GM23338 (cell line): ENCODE data around the gene EPO. TPM values are rescaled to one million over a fixed set of nuclear protein-coding genes. Genes with fewer than 3 reads are reported as not detected.

Experiments
- ATAC-seq: fragments of 200-7000 bp; cut with Tn5 transposase; 3 replicates; pipeline ENCODE4 v1.9.1; 2020
- DNase-seq: peaks from one replicate; pipeline ENCODE4 v3.0.0-alpha.2; 2015; ENCODE audit warnings: low spot score
- H2AFZ ChIP-seq: fragments of 200-600 bp; sonication (generic); 2 replicates; pipeline ENCODE4 v1.8.0; 2016; ENCODE audit warnings: antibody characterized with exemption, mild to moderate bottlenecking, moderate library complexity
- H3F3A ChIP-seq: fragments of 200-600 bp; sonication (generic); replicated peaks from 2 replicates; pipeline ENCODE4 v1.8.0; 2017; ENCODE audit warnings: antibody characterized with exemption, mixed run types, low read depth
- H3K27ac ChIP-seq: fragments of 200-600 bp; sonication (generic); 2 replicates; pipeline ENCODE4 v1.6.1; 2016; ENCODE audit warnings: low read depth
- H3K27me3 ChIP-seq: fragments of 200-600 bp; sonication (generic); 2 replicates; pipeline ENCODE4 v1.8.0; 2016; ENCODE audit warnings: mild to moderate bottlenecking, mixed run types, moderate library complexity; ENCODE audit not compliant: insufficient read depth
- H3K36me3 ChIP-seq: fragments of 200-600 bp; sonication (generic); 2 replicates; pipeline ENCODE4 v1.8.0; 2016; ENCODE audit warnings: mild to moderate bottlenecking; ENCODE audit not compliant: insufficient read depth
- H3K4me1 ChIP-seq: fragments of 200-600 bp; sonication (generic); 2 replicates; pipeline ENCODE4 v1.8.0; 2016; ENCODE audit warnings: mild to moderate bottlenecking, moderate library complexity; ENCODE audit not compliant: insufficient read depth
- H3K4me2 ChIP-seq: fragments of 200-600 bp; sonication (generic); 2 replicates; pipeline ENCODE4 v1.7.1; 2017; ENCODE audit warnings: mixed run types
- H3K4me3 ChIP-seq: fragments of 200-600 bp; sonication (generic); 2 replicates; pipeline ENCODE4 v1.6.1; 2016; ENCODE audit warnings: mixed run types
- H3K79me2 ChIP-seq: fragments of 200-600 bp; sonication (generic); replicated peaks from 2 replicates; pipeline ENCODE4 v1.8.0; 2017; ENCODE audit warnings: mild to moderate bottlenecking; ENCODE audit not compliant: insufficient read depth
- H3K9me2 ChIP-seq: fragments of 200-600 bp; sonication (generic); 2 replicates; pipeline ENCODE4 v1.8.0; 2017; ENCODE audit not compliant: insufficient read depth
- H4K20me1 ChIP-seq: fragments of 200-600 bp; sonication (generic); replicated peaks from 2 replicates; pipeline ENCODE4 v1.8.0; 2017; ENCODE audit warnings: mild to moderate bottlenecking; ENCODE audit not compliant: insufficient read depth
- H3K27ac Mint-ChIP-seq: 2 replicates; pipeline ENCODE4 v1.8.0; 2020; ENCODE audit warnings: inconsistent platforms, mild to moderate bottlenecking, moderate library complexity, mixed read lengths
- H3K27me3 Mint-ChIP-seq: 3 replicates; pipeline ENCODE4 v1.8.0; 2022; ENCODE audit warnings: low read depth, mild to moderate bottlenecking, moderate library complexity, mixed read lengths, inconsistent platforms; ENCODE audit not compliant: insufficient read depth, poor library complexity
- H3K36me3 Mint-ChIP-seq: 3 replicates; pipeline ENCODE4 v1.8.0; 2021; ENCODE audit warnings: low read depth, mild to moderate bottlenecking, inconsistent platforms, moderate library complexity, mixed read lengths
- H3K4me1 Mint-ChIP-seq: 3 replicates; pipeline ENCODE4 v1.8.0; 2020; ENCODE audit warnings: mild to moderate bottlenecking, inconsistent platforms, mixed read lengths
- H3K4me3 Mint-ChIP-seq: 3 replicates; pipeline ENCODE4 v1.8.0; 2021; ENCODE audit warnings: moderate library complexity, mild to moderate bottlenecking, inconsistent platforms, mixed read lengths
- H3K9me3 Mint-ChIP-seq: 3 replicates; pipeline ENCODE4 v1.8.0; 2020; ENCODE audit warnings: moderate library complexity, mild to moderate bottlenecking, inconsistent platforms, mixed read lengths
- CREB1 ChIP-seq: fragments of 250-450 bp; sonication (Bioruptor Pico); IDR thresholded peaks from 2 replicates; pipeline ENCODE4 v1.5.0; 2020; ENCODE audit warnings: low read depth, mild to moderate bottlenecking, moderate library complexity
- EZH2 ChIP-seq: fragments of 200-600 bp; sonication (generic); IDR thresholded peaks from one replicate; pipeline ENCODE4 v1.8.0; 2017; ENCODE audit warnings: antibody characterized with exemption, mild to moderate bottlenecking, low read depth; ENCODE audit not compliant: unreplicated experiment
- EZH2phosphoT487 ChIP-seq: fragments of 200-600 bp; sonication (generic); IDR thresholded peaks from one replicate; pipeline ENCODE4 v1.8.1; 2018; ENCODE audit warnings: antibody characterized with exemption; ENCODE audit not compliant: unreplicated experiment
- JUNB ChIP-seq: IDR thresholded peaks from one replicate; pipeline ENCODE4 v1.6.1; 2016; ENCODE audit warnings: antibody characterized with exemption; ENCODE audit not compliant: unreplicated experiment
- NANOG ChIP-seq: IDR thresholded peaks from 2 replicates; pipeline ENCODE4 v1.6.1; 2016; ENCODE audit warnings: antibody characterized with exemption, borderline replicate concordance
- POLR2AphosphoS5 ChIP-seq: IDR thresholded peaks from 2 replicates; pipeline ENCODE4 v1.6.1; 2016; ENCODE audit warnings: antibody characterized with exemption, low read depth
- STAT1 ChIP-seq: IDR thresholded peaks from one replicate; pipeline ENCODE4 v1.6.1; 2016; ENCODE audit warnings: antibody characterized with exemption; ENCODE audit not compliant: unreplicated experiment
- ZNF114 ChIP-seq: fragments of 250-450 bp; sonication (Bioruptor Pico); IDR thresholded peaks from 2 replicates; pipeline ENCODE4 v1.5.0; 2020; ENCODE audit warnings: mild to moderate bottlenecking, moderate library complexity
- ZNF331 ChIP-seq: fragments of 250-450 bp; sonication (Bioruptor Pico); IDR thresholded peaks from 2 replicates; pipeline ENCODE4 v1.5.0; 2020; ENCODE audit warnings: low read depth, mild to moderate bottlenecking, moderate library complexity
- polyA plus RNA-seq: library from polyadenylated mRNA; unstranded; fragments of >200 nt; fragmentation: Nextera tagmentation; extraction: Ambion mirVana; gene quantifications from 2 replicates; pipeline ENCODE4 v1.2.1, GENCODE V29; 2016
- total RNA-seq: library from RNA; depleted of rRNA; stranded (reverse); fragments of >200 nt; shearing (Covaris generic); gene quantifications from 2 replicates; pipeline ENCODE4 v1.2.3, GENCODE V29; 2014
- TF ChIP-seq, protein P1 (sequence below): IDR thresholded peaks from 2 replicates; pipeline ENCODE4 v1.6.1; 2016; ENCODE audit warnings: antibody characterized with exemption
- TF ChIP-seq, protein P2 (sequence below), 2 experiments: fragments of 200-600 bp in 1 of 2; sonication (generic) in 1 of 2; conservative IDR thresholded peaks; 2 replicates each; pipeline versions ENCODE4 v1.5.1 to v1.6.1; 2016 to 2017; ENCODE audit warnings: antibody characterized with exemption in 2 of 2, low read depth in 2 of 2, mild to moderate bottlenecking in 2 of 2, moderate library complexity in 1 of 2
- TF ChIP-seq, protein P3 (sequence below): IDR thresholded peaks from one replicate; pipeline ENCODE4 v1.6.1; 2018; ENCODE audit warnings: antibody characterized with exemption; ENCODE audit not compliant: unreplicated experiment

The EPO gene
- total and polyA plus RNA-seq, 2 experiments from 2014 or later = 1.0 TPM; not detected in 1

DNA sequence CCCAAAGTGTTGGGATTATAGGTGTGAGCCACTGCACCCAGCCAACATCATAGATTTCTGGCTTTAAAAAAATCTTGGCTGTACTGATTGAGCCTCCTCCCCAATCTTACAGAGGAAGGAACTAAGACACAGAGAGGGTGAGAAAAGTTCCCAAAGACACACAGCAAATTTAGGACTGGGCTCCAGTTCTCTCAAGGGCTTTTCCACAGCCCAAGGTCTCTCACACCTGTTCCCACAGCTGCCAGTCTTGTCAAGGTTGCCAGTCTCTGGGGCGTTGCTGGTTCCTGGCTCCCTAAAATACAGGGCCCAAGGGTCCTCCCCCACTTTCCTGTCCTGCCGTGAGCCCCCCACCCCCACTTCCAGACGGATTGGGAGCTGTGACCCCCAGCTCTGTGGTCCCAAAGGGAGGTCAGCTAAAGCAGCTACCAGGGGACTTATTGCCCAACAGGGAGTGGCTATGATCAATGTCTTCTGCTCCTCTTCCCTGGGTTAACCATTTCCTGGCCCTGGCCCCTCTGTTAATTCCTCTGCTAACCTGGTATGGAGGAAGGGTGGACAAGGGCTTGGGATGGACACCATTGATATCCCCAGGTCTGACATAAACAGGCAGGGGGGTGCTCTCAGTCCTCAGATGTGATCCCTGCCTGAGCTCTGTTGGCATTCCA, 10.0 kb downstream of the EPO start:
- Histone ChIP-seq H3K4me3 (no peak overlapping the region), H3K36me3 (no peaks in the 10 kb centered on the region), H3K27me3 (no peaks in the 10 kb centered on the region), H3K79me2 (no peaks in the 10 kb centered on the region), H3F3A (no peaks in the 10 kb centered on the region), H3K9me2 (no peaks in the 10 kb centered on the region), H3K4me1 (no peaks in the 10 kb centered on the region), H3K4me2 (no peak overlapping the region), H4K20me1 (no peaks in the 10 kb centered on the region), H3K27ac (no peak overlapping the region), H2AFZ (no peak overlapping the region)
- Mint-ChIP-seq H3K4me1 (no peaks in the 10 kb centered on the region), H3K36me3 (no peaks in the 10 kb centered on the region), H3K9me3 (no peaks in the 10 kb centered on the region), H3K27me3 (peaks cover 6% of the 10 kb centered on the region), H3K27ac (no peak overlapping the region), H3K4me3 (no peak overlapping the region)
- ATAC-seq (no peak), DNase-seq (no peak)
- no peak for TF ChIP-seq EZH2phosphoT487
- TF ChIP-seq EZH2 = no peak
- TF ChIP-seq POLR2AphosphoS5 = no peak
- TF ChIP-seq, protein P1, sequence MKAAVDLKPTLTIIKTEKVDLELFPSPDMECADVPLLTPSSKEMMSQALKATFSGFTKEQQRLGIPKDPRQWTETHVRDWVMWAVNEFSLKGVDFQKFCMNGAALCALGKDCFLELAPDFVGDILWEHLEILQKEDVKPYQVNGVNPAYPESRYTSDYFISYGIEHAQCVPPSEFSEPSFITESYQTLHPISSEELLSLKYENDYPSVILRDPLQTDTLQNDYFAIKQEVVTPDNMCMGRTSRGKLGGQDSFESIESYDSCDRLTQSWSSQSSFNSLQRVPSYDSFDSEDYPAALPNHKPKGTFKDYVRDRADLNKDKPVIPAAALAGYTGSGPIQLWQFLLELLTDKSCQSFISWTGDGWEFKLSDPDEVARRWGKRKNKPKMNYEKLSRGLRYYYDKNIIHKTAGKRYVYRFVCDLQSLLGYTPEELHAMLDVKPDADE = no peak
- no peak for TF ChIP-seq JUNB
- TF ChIP-seq, protein P2, sequence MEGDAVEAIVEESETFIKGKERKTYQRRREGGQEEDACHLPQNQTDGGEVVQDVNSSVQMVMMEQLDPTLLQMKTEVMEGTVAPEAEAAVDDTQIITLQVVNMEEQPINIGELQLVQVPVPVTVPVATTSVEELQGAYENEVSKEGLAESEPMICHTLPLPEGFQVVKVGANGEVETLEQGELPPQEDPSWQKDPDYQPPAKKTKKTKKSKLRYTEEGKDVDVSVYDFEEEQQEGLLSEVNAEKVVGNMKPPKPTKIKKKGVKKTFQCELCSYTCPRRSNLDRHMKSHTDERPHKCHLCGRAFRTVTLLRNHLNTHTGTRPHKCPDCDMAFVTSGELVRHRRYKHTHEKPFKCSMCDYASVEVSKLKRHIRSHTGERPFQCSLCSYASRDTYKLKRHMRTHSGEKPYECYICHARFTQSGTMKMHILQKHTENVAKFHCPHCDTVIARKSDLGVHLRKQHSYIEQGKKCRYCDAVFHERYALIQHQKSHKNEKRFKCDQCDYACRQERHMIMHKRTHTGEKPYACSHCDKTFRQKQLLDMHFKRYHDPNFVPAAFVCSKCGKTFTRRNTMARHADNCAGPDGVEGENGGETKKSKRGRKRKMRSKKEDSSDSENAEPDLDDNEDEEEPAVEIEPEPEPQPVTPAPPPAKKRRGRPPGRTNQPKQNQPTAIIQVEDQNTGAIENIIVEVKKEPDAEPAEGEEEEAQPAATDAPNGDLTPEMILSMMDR (conservative IDR thresholded peaks at IDR 0.05; ENCODE audit: low read depth in 2 of 2) = no peak
- no peak for TF ChIP-seq ZNF331 (CRISPR knock-in tag)
- TF ChIP-seq NANOG = no peak

DNA sequence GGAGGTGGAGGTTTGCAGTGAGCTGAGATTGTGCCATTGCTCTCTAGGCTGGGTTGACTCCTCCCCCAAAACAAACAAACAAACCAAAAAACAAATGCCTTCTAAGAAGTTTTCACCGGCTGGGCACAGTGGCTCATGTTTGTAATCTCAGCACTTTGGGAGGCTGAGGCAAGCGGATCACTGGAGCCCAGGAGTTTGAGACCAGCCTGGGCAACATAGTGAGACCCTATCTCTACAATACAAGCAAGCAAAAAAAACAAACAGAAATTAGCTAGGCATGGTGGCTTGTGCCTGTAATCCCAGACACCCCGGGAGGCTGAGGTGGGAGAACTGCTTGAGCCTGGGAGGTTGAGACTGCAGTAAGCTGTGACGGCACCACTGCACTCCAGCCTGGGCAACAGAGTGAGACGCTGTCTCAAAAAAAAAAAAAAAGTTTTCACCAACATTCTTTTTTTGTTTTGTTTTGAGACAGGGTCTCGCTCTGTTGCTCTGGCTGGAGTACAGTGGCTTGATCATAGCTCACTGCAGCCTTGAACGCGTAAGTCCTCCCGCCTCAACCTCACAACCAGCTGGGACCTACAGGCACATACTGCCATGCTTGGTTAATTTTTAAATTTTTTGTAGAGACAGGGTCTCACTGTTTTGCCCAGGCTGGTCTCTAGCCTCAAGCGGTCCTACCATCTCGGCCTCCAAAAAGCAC, 11.8 kb downstream of the EPO start:
- H3F3A ChIP-seq = no peaks in the 10 kb centered on the region
- H3K9me2 ChIP-seq = no peaks in the 10 kb centered on the region
- H3K36me3 ChIP-seq = no peaks in the 10 kb centered on the region
- DNase-seq = no peak
- H3K27ac ChIP-seq = no peak overlapping the region
- H3K27ac Mint-ChIP-seq = no peak overlapping the region
- H3K4me3 Mint-ChIP-seq = no peak overlapping the region
- no peak overlapping the region for H3K4me2 ChIP-seq
- H3K9me3 Mint-ChIP-seq = no peaks in the 10 kb centered on the region
- no peaks in the 10 kb centered on the region for H4K20me1 ChIP-seq
- ATAC-seq = no peak
- no peak overlapping the region for H2AFZ ChIP-seq
- no peaks in the 10 kb centered on the region for H3K36me3 Mint-ChIP-seq
- peaks cover 8% of the 10 kb centered on the region for H3K27me3 Mint-ChIP-seq
- H3K4me3 ChIP-seq = no peak overlapping the region
- H3K79me2 ChIP-seq = no peaks in the 10 kb centered on the region
- no peaks in the 10 kb centered on the region for H3K27me3 ChIP-seq
- no peaks in the 10 kb centered on the region for H3K4me1 Mint-ChIP-seq
- H3K4me1 ChIP-seq = no peaks in the 10 kb centered on the region
- no peak for TF ChIP-seq POLR2AphosphoS5
- no peak for TF ChIP-seq ZNF114 (CRISPR knock-in tag)
- no peak for TF ChIP-seq ZNF331 (CRISPR knock-in tag)
- TF ChIP-seq, protein P1 = no peak
- no peak for TF ChIP-seq NANOG
- TF ChIP-seq CREB1 (CRISPR knock-in tag) = no peak
- TF ChIP-seq EZH2 = no peak
- TF ChIP-seq, protein P2 (conservative IDR thresholded peaks at IDR 0.05; ENCODE audit: low read depth in 2 of 2) = no peak
- no peak for TF ChIP-seq EZH2phosphoT487
- no peak for TF ChIP-seq JUNB
- TF ChIP-seq, protein P3, sequence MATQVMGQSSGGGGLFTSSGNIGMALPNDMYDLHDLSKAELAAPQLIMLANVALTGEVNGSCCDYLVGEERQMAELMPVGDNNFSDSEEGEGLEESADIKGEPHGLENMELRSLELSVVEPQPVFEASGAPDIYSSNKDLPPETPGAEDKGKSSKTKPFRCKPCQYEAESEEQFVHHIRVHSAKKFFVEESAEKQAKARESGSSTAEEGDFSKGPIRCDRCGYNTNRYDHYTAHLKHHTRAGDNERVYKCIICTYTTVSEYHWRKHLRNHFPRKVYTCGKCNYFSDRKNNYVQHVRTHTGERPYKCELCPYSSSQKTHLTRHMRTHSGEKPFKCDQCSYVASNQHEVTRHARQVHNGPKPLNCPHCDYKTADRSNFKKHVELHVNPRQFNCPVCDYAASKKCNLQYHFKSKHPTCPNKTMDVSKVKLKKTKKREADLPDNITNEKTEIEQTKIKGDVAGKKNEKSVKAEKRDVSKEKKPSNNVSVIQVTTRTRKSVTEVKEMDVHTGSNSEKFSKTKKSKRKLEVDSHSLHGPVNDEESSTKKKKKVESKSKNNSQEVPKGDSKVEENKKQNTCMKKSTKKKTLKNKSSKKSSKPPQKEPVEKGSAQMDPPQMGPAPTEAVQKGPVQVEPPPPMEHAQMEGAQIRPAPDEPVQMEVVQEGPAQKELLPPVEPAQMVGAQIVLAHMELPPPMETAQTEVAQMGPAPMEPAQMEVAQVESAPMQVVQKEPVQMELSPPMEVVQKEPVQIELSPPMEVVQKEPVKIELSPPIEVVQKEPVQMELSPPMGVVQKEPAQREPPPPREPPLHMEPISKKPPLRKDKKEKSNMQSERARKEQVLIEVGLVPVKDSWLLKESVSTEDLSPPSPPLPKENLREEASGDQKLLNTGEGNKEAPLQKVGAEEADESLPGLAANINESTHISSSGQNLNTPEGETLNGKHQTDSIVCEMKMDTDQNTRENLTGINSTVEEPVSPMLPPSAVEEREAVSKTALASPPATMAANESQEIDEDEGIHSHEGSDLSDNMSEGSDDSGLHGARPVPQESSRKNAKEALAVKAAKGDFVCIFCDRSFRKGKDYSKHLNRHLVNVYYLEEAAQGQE = no peak
- TF ChIP-seq STAT1 = no peak
